HG03103 (cell line): ENCODE data around the gene ADGRB2.

Experiments
- ATAC-seq: cut with Tn5 transposase; IDR thresholded peaks from one replicate; pipeline ENCODE4 v1.9.1; 2021; ENCODE audit warnings: low read depth; ENCODE audit not compliant: unreplicated experiment

The ADGRB2 gene

GRCh38 chr1:31784356-31785019 is 20.3 kb upstream of the ADGRB2 start:
- no peak for ATAC-seq

DNA sequence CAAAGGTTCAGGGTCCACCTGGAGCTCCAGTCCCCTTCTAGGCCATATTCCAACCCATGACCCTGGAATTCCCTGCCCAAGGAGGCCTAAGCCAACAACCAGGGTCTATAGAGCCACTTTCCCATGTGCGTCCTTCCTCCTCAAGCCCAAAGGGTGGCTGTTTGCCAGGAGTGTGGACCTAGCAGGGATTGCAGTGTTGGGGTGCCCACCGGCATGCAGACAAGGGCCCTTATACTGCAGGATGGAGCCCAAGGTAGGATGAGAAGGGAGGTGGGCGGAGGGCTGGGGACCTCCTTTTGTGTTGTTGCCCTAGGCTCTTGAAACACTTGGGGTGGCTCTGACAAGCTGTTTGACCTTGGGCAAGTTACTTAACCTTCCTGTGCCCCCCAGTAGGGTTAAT is 19.7 kb upstream of the ADGRB2 start:
- ATAC-seq, result no peak

DNA sequence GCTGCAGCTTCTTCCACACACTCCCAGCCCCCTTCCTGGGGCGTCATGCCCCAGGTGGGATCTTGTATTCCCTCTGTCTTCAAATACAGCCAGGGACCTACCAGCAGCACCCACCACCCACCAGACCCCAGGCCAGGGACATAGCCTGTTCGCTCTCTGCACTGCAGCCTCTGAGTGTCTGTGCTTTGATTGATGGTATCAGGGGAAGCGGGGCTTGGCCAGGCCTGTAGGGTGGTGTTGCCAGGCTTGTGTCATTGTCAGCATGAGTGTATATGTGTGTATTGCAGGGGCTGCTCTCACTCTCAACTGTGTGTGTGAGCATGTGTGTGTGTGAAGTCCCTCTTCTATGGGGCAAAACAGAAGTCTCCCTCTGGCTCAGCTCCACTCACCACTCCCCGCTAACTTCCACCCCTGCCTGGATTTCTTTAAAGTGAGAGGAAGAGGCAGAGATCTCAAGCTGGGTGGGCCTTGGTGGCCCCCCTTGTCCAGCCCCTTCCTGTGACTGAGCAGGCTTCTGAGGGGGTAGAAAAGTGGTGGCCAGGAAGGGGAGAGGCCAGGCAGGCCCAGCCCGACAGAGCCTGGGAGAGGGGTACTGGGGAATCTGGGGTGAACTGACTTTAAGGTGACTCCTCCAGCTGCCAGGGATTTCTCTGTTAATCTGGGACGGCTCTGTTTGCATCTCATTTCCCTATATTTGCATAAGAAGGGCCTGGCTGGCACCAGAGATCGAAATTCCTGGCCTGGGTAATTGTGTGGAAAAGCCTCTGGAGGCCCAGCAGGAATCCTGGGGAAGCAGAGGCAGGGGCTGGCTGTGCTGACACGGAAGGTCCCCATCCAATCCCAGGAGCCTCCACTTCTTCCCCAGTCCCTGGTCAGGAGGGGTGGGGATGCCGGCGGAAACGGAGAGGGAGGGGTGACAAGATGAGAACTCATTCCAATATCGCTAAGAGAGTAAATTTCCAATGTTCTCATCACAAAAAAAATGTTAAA is 18.6 kb upstream of the ADGRB2 start:
- ATAC-seq, result no peak

GRCh38 chr1:31781756-31782371 is 17.7 kb upstream of the ADGRB2 start:
- ATAC-seq, result no peak

DNA sequence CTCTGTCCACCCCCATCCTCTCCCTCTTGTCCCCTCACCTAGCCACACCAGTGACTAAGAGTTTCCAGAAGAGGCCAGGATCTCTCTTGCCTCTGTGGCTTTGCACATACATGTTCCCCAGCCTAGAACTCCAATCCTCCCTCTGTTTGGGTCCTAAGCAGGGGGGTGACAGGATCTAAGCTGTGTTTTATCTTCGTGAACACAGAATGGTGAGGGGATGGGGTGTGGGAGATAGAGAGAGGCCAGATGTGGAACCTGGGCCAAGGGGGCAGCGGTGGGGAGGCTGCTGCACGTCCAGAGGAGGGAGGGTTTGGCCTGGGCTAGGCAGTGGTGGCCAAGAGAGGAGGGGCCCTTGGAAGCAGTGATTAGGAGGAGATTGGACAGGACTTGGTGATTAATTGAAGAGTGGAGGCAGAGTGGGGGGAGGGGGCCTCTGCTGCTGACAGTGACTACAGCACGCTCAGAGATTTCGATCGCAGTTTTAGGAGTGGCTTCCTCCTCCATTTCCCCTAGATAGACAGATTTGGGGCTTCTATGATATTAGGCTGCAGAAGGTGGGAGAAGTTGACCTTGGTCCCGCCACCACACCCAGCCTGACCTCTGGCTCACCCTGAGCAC is 17.1 kb upstream of the ADGRB2 start:
- no peak for ATAC-seq

DNA sequence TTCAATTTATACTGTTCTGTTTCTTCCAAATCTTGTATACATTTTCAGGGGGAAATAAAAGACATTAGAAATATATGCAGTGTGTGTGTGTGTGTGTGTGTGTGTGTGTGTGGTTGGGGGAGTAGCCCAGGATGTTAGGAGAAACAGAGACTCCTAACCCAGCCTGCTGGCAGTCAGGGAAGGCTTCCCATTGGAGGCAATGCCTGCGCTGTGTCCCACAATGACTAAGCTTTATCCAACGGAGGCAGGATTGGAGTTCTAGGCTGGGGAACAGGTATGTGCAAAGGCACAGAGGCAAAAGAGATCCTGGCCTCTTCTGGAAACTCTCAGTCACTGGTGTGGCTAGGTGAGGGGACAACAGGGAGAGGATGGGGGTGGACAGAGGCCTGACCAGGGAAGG is 16.5 kb upstream of the ADGRB2 start:
- ATAC-seq, result no peak

DNA sequence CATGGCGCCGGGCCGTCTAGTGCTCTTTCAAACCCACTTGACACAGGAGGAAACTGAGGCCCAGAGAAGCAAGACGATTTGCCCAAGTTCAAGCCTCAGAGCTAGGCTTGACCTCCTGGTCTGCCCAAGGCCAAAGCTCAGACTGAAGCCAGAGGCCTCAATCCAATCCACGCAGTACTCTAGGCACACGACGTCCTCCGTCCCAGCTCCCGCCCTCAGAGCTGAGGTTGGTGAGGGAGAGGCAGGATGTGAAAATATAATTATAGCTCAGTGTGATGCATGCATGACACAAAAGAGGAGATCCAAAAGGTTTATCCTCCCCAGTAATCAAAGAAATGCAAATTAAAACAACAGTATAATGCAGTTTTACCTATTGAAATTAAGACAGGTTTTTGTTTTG is 15.5 kb upstream of the ADGRB2 start:
- ATAC-seq, result no peak

GRCh38 chr1:31778763-31779488 is 14.8 kb upstream of the ADGRB2 start:
- no peak for ATAC-seq

DNA sequence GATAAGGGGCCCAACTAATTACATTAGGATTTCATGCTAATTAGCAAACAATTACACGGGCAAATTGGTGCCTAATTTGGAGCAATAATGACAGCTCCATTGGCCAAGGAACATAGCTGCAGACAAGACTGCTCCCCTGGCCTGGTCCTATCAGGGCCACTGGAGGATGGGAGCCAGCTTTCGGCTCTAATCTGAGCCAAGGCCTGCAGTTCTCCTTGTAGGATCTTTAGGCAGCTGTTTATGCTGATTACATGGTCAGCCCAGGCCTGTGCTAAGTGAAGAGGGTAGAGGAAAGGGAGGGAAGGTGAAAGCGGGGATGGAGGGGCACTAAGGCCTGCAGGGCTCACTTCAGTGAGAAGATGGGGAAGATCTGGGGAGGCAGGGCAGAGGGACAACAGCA is 12.4 kb upstream of the ADGRB2 start:
- ATAC-seq, result no peak

GRCh38 chr1:31776032-31776431 is 11.9 kb upstream of the ADGRB2 start:
- no peak for ATAC-seq

- no peak for ATAC-seq
These were observed 11.3 kb upstream of the ADGRB2 start for GRCh38 chr1:31775210-31775999.

GRCh38 chr1:31774495-31774894 is 10.4 kb upstream of the ADGRB2 start:
- no peak for ATAC-seq

DNA sequence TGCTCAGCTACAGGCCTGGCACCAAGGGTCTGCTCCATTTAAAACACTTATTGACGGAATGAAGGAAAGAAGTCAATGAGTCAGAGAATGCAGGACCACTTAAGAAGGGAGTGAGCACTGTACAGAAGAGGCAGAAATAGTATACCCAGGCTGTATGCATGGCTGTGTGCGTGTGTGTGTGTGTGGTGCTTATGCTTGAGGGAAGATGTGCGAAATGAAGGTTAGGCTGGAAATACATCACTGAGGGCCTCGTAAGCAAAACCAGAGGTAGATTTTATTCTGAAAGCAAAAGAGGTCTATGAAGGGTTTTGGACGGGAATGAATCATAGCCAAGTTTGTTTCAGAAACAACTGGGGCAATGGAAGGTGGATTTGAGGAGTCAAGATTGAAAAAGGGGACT is 9.7 kb upstream of the ADGRB2 start:
- no peak for ATAC-seq

- no peak for ATAC-seq
These were observed 8.6 kb upstream of the ADGRB2 start for GRCh38 chr1:31772669-31773248.

GRCh38 chr1:31771891-31772668 is 7.9 kb upstream of the ADGRB2 start:
- no peak for ATAC-seq

GRCh38 chr1:31769720-31770390 is 5.7 kb upstream of the ADGRB2 start:
- ATAC-seq, result no peak

DNA sequence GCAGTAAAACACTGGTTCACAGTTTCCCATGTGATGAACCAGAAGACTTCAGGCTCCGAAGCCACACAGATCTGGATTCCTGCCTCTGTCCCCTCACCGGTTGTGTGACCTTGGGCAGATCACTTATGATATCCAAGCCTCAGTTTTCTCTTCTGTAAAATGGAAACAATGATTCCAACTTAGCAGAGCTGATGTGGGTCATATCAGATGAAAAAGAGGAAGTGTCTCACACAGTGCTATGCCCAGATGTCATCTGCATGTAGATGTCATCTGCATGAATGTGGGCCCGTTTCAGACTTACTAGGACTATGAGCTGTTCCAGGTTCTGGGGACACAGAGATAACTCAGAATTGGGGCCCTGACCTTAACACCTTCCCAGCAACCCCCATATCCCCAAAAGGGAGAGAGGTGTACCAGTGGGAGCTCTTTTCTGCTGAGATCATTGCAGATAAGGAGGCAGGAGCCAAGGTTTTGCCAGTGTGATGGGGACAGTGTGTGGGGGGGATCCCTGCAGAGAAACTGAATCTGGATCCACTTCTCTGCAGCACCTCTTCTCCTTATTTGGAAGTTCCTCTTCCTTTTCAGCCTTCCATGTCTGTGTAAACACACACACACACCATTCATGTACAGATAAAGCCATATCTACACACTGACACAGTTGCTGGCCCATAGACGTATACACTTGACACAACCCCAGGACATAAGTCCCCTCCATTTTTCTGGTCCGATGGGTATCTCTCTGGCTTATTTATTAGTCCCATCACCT is 5.0 kb upstream of the ADGRB2 start:
- ATAC-seq, result no peak
